Right forelimb (tissue), 1 donor: ENCODE measurements around the gene FAM90A1.
"Not testable (repeated sequence)": the region's sequence is repeated elsewhere in the genome, so short reads cannot be mapped to it uniquely, and the experiment has no call there.

Source experiments
- DNase-seq: peaks from one replicate; pipeline ENCODE4 v3.0.0-alpha.2; 2018

FAM90A1 gene

GRCh38 chr12:8233300-8233855, 6.0 kb upstream of the FAM90A1 start:
- DNase-seq, result not testable (repeated sequence)

DNA sequence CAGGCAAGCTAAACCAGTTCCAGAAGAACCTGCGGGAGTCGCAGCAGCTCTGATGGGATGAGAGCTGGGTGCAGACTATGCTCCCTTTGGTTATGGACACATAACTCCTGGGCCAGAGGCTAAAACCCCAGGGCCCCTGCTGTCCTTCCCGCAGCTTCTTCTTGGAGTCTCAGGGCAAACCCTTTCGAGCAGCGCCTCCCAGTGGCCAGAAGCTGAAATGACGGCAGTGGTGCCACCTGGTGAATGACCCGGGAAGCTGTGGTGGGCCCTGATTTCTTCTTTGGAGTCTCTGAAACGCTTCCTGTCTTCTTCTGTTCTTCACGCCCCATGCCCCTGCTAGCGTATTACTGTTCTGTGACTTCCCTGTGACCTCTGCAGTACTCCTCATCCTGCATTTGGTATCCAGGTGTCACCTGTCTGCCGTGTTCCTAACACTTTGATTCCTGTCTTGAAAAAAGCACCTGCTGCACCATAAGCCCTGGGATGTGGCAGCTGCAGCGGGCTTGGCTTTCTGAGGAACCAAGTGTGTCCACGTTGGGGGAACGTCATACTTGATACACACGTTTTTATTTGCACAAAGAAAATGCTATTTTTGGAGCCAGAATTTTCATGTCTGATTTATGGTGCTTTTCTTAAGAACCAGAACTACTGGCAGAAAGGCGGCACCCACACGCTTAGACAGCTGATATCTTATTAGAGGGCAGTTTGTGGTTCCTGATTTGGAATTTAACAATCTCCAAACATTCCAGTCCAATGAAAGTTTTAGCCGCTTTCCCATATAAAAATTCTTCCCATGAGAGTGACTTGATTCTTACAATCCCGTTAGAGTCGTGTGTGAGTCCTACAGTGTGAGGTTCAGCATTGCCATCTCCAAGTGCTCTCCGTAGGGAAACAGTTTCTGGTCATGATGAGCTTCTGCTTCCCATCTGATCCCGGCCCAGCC, 4.5 kb upstream of the FAM90A1 start:
- not testable (repeated sequence) for DNase-seq

- DNase-seq, result not testable (repeated sequence)
These were observed 3.6 kb upstream of the FAM90A1 start for GRCh38 chr12:8231049-8231448.

DNA sequence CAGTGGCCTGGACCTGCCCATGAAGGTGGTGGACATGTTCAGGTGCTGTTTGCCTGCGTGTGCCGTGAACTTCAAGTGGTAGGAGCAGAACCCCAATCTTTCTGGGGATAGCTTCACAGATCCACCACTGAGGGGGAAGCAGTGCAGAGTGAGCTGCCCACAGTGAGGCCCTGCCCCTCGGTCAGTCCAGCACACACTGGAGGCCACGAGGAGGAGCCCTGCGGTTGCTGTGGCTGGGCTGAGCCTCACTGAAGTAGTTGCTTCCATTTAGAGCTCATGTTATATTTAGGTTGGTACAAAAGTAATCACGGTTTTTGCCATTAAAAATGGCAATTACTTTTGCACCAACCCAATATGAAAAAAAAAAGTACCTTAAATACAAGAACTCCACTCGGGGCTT, 2.1 kb upstream of the FAM90A1 start:
- not testable (repeated sequence) for DNase-seq

- DNase-seq, result not testable (repeated sequence)
These were observed 1.2 kb upstream of the FAM90A1 start for GRCh38 chr12:8228607-8229006.

- DNase-seq, result not testable (repeated sequence)
These were observed 287 bp upstream of the FAM90A1 start for GRCh38 chr12:8227732-8228077.

GRCh38 chr12:8226355-8226754, 1.1 kb downstream of the FAM90A1 start:
- DNase-seq, result no peak

DNA sequence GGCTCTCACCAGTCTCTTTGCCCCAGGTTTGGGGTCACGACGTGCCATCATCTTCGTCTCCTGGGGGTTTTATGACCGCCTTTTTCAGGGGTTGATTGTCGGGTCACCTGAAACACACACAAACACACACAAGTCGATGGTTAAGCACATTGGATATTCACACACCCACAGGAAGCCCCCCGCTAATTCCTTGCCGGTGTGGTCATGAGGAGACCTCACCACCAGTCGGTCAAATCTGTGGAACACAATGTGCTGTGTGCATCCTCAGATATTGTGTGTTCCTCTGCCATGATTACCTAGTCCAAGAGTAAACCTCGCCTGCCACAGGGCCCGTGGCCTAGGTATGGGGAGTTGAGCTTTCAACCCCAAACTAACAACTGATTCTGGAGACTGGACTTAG, 2.6 kb downstream of the FAM90A1 start:
- DNase-seq, result not testable (repeated sequence)

DNA sequence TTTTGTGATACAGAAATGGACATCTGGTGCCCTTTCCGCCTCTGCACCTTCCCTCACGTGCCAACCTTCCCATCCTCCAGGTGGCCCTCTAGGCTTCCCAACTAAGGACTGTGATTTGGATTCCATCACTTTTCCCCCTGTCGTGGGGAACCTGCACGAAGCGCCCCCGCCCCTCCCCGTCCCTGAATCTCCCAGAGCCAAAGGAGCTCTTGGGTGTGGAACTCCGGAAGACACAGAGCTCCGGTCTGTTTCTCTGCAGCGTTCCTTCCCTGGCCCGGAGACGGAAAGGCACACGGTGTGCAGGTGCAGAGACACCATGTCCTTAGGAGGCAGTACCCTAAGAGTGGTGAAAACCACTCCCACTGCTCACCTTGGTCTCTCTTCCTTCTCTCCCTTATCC, 3.8 kb downstream of the FAM90A1 start:
- not testable (repeated sequence) for DNase-seq

DNA sequence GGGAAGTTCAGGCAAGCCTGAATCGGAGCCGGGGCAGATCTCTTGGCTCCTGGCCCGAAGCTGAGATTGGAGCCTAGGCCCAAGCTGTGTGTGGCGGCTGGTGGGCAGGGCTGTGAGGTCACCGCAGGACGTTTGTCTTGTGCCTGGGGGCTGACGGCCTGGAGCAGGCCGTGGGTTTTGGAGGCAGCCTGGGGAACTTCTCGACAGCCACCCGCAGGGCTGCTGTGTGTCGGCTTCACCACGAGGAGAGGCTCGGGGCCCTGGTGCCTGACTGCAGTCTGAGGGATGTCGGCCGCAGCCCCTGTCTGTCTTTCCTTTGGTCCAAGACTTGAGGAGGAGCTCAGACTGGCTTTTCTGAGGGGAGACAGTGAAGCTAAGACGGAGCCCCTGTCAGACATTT, 5.1 kb downstream of the FAM90A1 start:
- DNase-seq, result not testable (repeated sequence)

DNA sequence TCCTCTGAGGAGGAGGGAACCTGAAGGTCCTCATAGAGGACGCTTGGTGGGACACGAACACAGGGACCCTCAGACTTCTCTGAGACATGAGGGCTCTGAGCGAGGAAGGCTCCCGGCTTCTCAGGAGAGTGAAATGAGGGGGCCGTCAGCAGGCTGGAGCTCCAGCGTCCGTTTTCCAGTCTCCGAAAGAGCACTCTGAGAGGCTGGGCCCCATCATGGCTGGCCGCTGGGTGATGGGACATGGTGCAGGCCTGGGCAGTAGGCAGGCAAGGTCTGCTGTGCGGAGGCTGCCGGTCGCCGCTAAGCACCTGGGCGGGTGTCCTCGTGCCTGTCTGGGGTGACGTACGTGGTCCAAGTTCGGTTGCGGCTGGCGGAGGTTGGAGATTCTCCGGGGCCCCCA, 5.6 kb downstream of the FAM90A1 start:
- not testable (repeated sequence) for DNase-seq

DNA sequence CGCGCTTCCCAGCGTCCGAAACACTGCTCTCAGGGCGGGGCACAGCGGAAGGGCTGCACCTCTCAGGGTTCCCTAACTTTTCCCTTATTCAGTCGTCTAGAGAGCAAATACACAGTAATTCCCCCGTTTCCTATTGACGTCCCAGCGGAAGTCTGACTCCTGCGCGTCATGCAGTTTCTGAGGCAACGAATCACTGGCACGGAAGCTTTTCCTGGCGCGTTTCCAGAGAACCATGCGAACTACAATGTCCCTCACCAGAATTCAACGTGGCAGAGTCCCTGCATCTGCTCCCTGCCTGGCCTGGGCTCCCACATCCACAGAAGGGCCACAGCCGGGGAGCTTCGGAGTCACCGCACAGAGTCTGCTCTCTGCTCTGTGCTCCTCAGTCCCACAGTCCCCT, 6.0 kb downstream of the FAM90A1 start:
- not testable (repeated sequence) for DNase-seq

DNA sequence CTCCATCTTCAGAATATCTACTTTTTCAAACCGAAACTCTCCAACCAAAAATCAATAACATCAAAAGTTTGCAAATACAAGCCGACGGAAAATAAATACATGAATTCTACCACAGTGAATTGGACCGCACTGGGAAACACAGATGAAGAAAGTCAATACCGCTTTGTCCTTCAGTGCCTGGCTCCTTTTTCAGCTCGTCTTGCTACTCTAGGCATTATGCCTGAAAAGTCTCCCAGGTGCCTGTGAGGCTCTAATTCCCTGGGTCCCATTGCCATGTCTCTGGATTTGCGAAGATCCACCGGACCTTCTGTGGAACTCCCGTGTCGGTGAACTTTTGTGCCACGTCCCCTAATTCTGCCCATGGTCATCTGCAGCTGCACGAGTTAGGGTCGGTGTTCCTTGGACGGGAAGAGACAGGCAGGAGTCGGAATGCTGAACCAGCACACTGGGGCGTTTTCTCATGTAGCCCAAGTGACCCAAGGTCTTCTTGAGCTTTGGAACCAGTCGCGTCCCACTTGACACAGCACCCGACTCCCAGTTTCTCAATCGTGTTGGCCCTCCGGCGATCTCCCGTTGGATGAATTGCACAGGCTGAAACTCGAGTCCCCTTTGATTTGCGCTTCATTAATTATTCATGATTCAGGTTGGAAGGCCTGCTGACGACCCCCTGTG, 8.6 kb downstream of the FAM90A1 start:
- DNase-seq, result not testable (repeated sequence)

DNA sequence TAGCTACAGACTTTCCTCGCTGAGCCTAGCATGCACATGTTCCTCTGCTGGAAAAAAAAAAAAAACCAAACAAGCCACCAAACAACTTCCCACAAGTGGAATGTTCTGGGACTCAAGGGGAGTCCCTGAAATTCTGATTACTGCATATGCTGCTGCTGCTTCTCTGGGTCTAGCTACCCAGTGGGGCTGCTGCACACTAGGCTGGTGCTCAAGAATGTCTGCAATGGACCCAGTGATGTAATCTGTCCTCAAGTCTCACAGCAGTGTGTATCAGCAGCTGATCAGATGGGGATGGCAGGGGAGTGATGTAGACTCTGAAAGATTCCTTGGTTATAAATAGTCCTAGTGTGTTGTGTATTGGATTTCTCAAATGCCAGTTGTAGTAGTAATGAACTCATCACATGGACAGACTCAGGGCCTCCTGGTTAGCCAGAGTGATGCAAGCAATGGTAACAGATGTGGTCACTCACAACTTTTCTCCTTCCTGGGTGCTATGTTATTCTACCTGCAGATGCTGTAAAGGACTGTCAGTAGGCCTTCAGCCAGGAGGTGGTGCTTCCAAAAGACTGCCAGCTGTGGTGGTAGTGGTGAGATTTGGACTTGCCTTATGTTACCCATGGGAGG, 29.6 kb downstream of the FAM90A1 start:
- DNase-seq, result not testable (repeated sequence)

- DNase-seq, result not testable (repeated sequence)
These were observed 39.3 kb downstream of the FAM90A1 start for GRCh38 chr12:8188088-8188487.

- not testable (repeated sequence) for DNase-seq
These were observed 43.2 kb downstream of the FAM90A1 start for GRCh38 chr12:8184206-8184605.

DNA sequence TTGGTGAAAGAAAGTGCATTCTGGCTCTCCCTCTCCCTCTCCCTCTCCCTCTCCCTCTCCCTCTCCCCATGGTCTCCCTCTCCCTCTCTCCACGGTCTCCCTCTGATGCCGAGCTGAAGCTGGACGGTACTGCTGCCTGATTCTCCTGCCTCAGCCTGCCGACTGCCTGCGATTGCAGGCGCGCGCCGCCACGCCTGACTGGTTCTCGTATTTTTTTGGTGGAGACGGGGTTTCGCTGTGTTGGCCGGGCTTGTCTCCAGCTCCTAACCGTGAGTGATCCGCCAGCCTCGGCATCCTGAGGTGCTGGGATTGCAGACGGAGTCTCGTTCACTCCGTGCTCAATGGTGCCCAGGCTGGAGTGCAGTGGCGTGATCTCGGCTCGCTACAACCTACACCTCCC, 44.1 kb downstream of the FAM90A1 start:
- DNase-seq, result not testable (repeated sequence)

GRCh38 chr12:8182923-8183322, 44.5 kb downstream of the FAM90A1 start:
- DNase-seq, result not testable (repeated sequence)

- DNase-seq, result not testable (repeated sequence)
These were observed 46.1 kb downstream of the FAM90A1 start for GRCh38 chr12:8181271-8181670.

GRCh38 chr12:8179989-8180585, 47.3 kb downstream of the FAM90A1 start:
- peak; percentile 84 for DNase-seq

DNA sequence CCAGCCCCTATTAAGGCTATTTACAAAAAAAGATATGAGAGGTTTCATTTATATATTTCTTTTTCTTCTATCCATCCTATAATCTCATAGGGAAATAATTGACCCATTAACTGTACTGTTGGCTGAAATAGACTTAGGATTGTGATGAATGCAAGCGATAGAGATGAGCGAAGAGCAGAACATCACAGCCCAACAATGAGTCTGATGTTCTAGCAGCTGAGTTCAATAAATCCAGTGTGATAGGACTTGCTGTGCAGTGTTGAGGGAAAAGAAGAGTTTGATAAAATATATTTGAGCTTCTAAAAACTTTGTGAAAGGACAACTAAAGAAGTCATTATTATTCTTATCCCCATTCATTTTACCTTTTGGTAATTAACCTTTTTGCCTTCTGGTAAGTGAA, 54.5 kb downstream of the FAM90A1 start:
- DNase-seq, result not testable (repeated sequence)
